ENCODE data around the gene CCM2.

CCM2 gene

DNA sequence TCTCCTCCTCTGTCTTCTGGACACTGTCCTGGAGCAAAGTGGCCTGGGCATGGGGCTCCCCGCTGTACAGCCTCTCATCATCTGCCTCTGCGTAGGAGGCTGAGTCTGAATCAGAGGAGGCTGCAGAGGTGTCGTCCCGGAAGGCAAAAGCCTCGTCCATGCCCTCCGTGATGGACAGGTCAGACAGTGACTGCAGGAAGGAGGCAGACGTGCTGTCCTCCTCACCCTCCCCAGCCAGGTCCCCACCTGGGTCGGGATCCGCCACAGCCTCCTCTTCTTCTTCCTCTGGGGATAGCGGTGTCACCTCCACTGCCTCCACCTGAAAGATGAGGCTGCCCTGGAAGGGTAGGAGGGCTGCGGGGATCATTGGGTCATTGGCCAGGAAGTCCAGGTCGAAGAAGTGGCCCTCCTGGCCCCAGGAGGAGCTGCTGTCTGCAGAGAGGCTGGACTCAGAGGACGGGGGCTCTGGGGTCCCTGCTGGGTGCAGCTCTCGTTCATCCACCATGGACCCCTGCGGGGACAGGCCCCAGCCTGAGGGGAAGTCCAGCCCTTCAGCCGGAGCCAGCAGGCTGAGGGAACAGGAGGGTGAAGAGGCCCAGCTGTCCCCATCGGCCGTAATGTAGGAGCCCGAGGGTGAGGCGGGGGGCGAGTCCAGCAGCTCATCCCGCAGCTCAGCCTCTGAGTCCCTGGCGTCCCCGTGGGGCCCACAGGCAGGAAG, 85.1 kb downstream of the CCM2 start:
- DNase-seq, result no peak

GRCh38 chr7:45085619-45086200, 85.7 kb downstream of the CCM2 start:
- DNase-seq, result no peak

GRCh38 chr7:45086331-45087065, 86.5 kb downstream of the CCM2 start:
- no peak for DNase-seq

- DNase-seq, result no peak
These were observed 87.5 kb downstream of the CCM2 start for GRCh38 chr7:45087301-45088145.

DNA sequence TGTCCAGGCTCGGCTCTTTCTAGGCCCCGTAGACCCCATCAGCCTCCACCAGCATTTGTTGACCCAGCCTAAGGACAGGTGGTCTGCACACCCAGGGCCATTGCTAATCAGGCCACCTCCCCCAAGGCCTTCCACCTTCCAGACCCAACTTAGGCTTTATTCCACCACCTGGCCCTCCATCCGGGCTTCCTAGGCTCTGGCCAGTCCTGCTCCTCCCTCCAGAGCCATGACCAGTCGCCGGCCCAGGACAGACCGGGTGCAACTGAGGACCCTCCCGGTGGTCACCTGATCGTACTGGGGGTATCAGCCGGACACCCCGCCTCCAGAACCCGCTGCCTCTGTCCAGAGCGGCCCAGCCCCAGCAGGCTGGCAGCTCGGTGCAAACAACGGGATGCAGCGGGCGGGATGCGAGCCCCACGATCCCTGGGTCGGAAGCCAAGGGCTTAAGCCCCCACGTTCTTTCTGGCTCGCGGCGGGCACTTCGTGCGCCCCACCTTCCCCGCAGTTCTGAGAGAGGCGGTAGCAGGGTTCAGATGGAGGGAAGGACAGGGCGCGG, 88.2 kb downstream of the CCM2 start:
- no peak for DNase-seq

DNA sequence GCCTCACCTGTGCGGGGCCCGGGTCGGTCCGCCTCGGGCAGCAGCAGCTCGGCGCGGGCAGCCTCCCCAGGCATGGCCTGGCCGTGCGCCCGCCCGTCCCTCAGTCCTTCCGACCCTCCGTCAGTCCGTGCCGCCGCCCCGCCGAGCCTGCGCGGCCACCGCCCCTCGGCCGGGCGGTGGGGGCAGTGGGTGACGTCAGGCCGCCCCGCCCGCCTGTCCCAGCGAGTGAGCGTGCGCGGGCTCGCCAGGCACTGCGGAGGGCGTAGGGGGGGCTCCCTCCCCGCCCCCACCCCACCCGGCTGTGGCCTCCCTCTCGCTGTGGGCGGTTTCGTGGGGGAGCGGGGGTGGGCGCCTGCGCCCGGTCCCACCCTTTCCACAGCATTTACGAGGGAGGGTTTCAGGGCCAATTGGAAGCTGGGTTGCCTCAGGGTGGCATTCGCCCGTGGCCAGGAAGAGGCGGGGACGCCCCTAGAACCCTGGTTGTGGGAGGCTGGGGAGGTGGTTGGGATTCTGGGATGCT, 88.9 kb downstream of the CCM2 start, which contains the start of gene NACAD:
Gene NACAD, minus strand, starts transcription at position 149 of the 520 bp plus-strand sequence. Its CDS starts 75 bp downstream, at position 74.
- no peak for DNase-seq

DNA sequence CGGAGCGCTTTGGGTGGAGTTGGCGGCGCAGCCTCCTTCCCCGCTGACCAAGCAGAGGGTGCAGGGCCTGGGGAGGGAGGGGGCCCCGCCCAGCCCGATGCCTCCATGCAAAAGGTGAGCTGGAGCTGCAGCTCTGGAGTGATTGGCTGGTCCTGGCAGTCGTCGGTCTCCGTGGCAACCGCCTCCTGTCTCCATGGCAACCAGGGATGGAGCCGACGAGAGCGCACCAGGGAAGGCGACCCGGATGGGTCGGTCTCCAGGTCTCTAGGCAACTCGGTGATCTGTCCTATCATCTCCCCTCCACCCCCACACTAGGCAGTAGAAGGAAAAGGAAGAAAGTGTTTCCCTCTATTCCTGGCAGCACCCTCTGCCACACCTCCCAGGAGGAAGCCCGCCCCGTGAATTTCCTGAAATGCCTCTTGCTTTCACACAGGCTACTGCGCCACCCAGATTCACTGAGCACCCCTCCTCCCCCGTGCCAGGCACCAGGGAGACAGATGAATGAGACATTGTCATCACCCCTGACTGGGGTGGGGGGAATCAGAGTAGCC, 89.4 kb downstream of the CCM2 start:
- no peak for DNase-seq

- DNase-seq, result no peak
These were observed 92.3 kb downstream of the CCM2 start for GRCh38 chr7:45092100-45092930.

- DNase-seq, result no peak
These were observed 92.9 kb downstream of the CCM2 start for GRCh38 chr7:45092931-45093235.

- no peak for DNase-seq
These were observed 99.2 kb downstream of the CCM2 start for GRCh38 chr7:45098983-45099839.

DNA sequence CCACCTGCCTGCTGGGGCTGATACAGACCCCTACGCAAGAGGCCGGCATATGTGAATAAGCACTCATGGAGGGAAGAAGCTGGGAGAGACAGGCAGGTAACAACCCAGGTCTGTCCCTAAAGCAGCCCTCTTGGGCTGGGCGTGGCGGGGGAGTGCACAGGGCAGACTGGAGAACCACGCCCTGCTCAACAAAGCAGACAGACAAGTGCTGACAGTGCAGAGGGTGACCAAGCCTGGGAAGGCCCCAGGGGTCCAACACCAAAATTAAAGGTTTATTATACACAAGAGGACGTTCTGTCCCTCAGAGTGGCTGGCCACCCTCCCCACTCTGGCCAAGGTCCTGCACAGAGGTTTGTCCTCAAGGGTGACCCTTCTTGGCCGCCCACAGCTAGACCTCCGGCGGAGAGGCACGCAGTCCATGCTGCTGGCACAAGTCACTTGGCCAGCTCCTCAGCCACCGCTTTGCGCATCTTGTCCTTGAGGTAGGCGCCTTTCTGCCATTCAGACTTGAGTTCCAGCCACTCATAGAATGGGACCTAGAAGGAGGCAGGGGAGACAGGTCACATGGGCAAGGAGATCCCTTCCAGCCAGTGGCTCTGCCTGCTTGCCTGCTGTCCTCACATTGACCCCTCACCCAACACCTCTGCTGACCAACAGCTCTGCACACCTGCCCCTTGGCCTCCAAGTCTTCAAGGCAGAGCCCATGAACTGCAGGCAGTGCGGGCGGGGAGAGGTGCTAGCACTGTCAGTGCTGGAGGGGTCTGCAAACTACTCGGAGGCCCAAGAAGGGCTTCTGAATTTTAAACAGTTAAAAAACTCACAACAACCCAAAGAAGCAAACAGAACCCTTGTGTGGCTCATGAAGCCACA, 100.1 kb downstream of the CCM2 start:
- no peak for DNase-seq

DNA sequence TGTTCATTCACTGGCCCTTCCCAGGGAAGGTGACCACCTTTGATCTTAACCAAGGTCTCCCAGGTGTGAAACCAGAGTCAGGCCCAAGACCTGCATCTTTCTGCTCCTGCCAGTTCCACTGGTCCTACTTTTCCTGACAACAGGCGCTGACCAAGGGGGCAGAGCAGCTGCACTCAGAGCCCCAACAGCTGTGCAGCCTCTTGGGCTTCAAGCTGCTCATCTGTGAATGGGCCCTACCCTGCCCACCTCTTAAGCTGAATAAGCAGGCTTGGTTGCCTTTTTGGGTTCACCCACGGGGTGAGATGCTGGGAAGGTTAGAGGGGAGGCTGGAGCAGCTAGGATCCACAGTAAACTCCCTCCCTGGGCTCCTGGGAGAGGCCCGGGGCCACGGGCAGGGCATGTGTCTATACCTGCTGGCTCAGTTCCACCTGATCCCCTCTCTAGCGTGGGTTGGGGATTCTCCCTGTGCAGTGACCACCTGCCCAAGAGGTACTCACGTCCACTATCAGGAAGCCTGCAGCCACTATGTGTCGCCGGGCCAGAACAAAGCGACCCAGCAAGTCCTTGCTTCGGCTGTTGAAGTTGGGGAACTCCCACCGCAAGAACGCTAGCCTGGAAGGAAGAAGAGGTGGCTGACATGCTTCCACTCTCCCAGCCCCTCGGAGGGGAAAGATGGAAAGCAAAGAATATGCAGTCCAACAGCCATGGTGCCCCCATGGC, 100.9 kb downstream of the CCM2 start:
- no peak for DNase-seq

DNA sequence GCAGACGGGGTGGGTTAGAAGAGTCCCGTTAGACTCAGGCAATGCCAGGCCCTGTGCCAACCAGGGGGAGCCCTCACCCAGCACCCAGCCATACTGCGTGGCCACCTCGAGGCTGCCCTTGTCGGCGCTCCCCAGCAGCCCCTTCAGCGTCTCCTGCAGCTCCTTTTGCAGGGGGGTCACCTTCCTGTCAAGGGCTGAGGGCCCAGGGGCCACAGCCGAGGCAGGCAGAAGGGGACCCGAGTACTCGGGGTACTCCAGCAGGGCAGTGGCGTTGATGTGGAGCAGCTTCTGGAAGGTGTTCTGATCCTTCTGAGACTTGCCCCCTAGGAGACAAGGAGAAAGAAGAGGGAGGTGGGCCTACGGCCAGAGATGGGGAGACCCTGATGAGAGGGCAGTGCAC, 101.7 kb downstream of the CCM2 start:
- DNase-seq, result no peak

GRCh38 chr7:45102785-45103712, 103.0 kb downstream of the CCM2 start:
- no peak for DNase-seq

GRCh38 chr7:45103958-45104843, 104.2 kb downstream of the CCM2 start:
- DNase-seq, result no peak

- no peak for DNase-seq
These were observed 105.0 kb downstream of the CCM2 start for GRCh38 chr7:45104844-45105587.
